Measurements from ENCODE around the gene KCNH1.

Gene KCNH1

DNA sequence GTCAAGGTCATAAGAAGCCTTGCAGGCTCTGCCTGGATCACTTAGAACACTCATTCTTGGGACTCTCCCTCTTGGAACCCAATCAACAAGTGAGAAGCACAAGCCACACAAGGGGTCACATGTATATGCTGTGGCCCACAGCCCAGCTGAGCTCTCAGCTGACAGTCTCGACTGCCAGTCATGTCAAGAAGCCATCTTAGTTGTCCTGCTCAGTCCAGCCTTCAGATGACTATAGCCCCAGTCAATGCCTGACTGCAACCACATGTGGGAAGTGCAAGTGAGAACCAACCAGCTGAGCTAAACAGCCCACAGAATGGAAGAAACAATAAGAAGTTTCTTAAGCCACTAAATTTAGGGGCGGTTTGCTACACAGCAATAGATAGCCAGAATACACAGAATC lies 356.0 kb downstream of the KCNH1 start:
- Histone ChIP-seq H3K36me3 (ENCODE audit: insufficient read depth) (no peaks in the 10 kb centered on the region), H2AFZ (ENCODE audit: low read depth) (no peak overlapping the region), H3K27me3 (ENCODE audit: insufficient read depth, low read depth) (no peaks in the 10 kb centered on the region), H3K4me3 (IDR thresholded peaks at IDR 0.05; ENCODE audit: insufficient read depth, low read depth, low read length) (no peak overlapping the region), H3K27ac (no peak overlapping the region), H3K4me1 (ENCODE audit: low read depth, poor library complexity, severe bottlenecking) (no peaks in the 10 kb centered on the region), H3K4me2 (no peak overlapping the region), H3K79me2 (ENCODE audit: insufficient read depth, low read depth) (no peaks in the 10 kb centered on the region), H3K9ac (no peak overlapping the region), H4K20me1 (ENCODE audit: insufficient read depth) (no peaks in the 10 kb centered on the region)
- TF ChIP-seq, protein P1, sequence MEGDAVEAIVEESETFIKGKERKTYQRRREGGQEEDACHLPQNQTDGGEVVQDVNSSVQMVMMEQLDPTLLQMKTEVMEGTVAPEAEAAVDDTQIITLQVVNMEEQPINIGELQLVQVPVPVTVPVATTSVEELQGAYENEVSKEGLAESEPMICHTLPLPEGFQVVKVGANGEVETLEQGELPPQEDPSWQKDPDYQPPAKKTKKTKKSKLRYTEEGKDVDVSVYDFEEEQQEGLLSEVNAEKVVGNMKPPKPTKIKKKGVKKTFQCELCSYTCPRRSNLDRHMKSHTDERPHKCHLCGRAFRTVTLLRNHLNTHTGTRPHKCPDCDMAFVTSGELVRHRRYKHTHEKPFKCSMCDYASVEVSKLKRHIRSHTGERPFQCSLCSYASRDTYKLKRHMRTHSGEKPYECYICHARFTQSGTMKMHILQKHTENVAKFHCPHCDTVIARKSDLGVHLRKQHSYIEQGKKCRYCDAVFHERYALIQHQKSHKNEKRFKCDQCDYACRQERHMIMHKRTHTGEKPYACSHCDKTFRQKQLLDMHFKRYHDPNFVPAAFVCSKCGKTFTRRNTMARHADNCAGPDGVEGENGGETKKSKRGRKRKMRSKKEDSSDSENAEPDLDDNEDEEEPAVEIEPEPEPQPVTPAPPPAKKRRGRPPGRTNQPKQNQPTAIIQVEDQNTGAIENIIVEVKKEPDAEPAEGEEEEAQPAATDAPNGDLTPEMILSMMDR (conservative IDR thresholded peaks at IDR 0.05; ENCODE audit: low read depth, low read length) = no peak

- H3K9ac ChIP-seq = no peak overlapping the region
- no peak overlapping the region for H3K4me2 ChIP-seq
Measured at GRCh38 chr1:210776712-210777111, 357.2 kb downstream of the KCNH1 start.

GRCh38 chr1:210775289-210775688 lies 358.7 kb downstream of the KCNH1 start:
- Histone ChIP-seq H4K20me1 (ENCODE audit: insufficient read depth) (no peaks in the 10 kb centered on the region), H3K4me1 (ENCODE audit: low read depth, poor library complexity, severe bottlenecking) (no peaks in the 10 kb centered on the region), H3K4me3 (IDR thresholded peaks at IDR 0.05; ENCODE audit: insufficient read depth, low read depth, low read length) (no peak overlapping the region), H3K9ac (no peak overlapping the region), H3K27me3 (ENCODE audit: insufficient read depth, low read depth) (no peaks in the 10 kb centered on the region), H3K4me2 (no peak overlapping the region), H3K27ac (no peak overlapping the region), H3K79me2 (ENCODE audit: insufficient read depth, low read depth) (no peaks in the 10 kb centered on the region), H3K36me3 (ENCODE audit: insufficient read depth) (no peaks in the 10 kb centered on the region), H2AFZ (ENCODE audit: low read depth) (no peak overlapping the region)
- TF ChIP-seq, protein P1 (conservative IDR thresholded peaks at IDR 0.05; ENCODE audit: low read depth, low read length) = no peak

More at GRCh38 chr1:210776712-210777111, 357.2 kb downstream of the KCNH1 start:
- no peak overlapping the region for H2AFZ ChIP-seq (ENCODE audit: low read depth)
- no peaks in the 10 kb centered on the region for H4K20me1 ChIP-seq (ENCODE audit: insufficient read depth)
- no peaks in the 10 kb centered on the region for H3K79me2 ChIP-seq (ENCODE audit: insufficient read depth, low read depth)
- TF ChIP-seq, protein P1 (conservative IDR thresholded peaks at IDR 0.05; ENCODE audit: low read depth, low read length) = no peak
- H3K27ac ChIP-seq = no peak overlapping the region
- H3K4me3 ChIP-seq (IDR thresholded peaks at IDR 0.05; ENCODE audit: insufficient read depth, low read depth, low read length) = no peak overlapping the region
- no peaks in the 10 kb centered on the region for H3K36me3 ChIP-seq (ENCODE audit: insufficient read depth)
- H3K4me1 ChIP-seq (ENCODE audit: low read depth, poor library complexity, severe bottlenecking) = no peaks in the 10 kb centered on the region
- no peaks in the 10 kb centered on the region for H3K27me3 ChIP-seq (ENCODE audit: insufficient read depth, low read depth)

DNA sequence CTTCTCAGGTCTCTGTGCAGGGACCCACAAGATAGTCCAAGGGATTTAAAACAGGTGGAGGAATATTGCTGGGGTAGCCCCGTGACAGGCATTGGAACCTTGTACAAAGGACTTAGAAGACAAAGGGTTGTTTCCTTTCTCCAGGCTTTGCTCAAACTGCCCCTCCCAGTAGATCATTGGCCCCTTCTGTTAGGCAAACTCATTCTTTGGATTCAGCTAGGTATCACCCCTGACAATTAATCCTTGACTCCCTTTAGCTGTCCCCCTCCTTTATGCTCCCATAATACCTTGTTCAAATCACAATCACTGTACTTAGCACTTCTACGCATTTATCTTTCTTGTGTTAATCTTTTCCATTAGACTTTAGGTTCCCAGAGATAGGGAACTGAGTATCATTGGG lies 360.5 kb downstream of the KCNH1 start:
- no peaks in the 10 kb centered on the region for H3K4me1 ChIP-seq (ENCODE audit: low read depth, poor library complexity, severe bottlenecking)
- no peak overlapping the region for H3K9ac ChIP-seq
- no peak overlapping the region for H3K4me3 ChIP-seq (IDR thresholded peaks at IDR 0.05; ENCODE audit: insufficient read depth, low read depth, low read length)
- H3K36me3 ChIP-seq (ENCODE audit: insufficient read depth) = no peaks in the 10 kb centered on the region
- H3K27ac ChIP-seq = no peak overlapping the region
- H2AFZ ChIP-seq (ENCODE audit: low read depth) = no peak overlapping the region
- H3K79me2 ChIP-seq (ENCODE audit: insufficient read depth, low read depth) = no peaks in the 10 kb centered on the region
- H3K4me2 ChIP-seq = no peak overlapping the region
- TF ChIP-seq, protein P1 (conservative IDR thresholded peaks at IDR 0.05; ENCODE audit: low read depth, low read length) = no peak
- no peaks in the 10 kb centered on the region for H4K20me1 ChIP-seq (ENCODE audit: insufficient read depth)
- H3K27me3 ChIP-seq (ENCODE audit: insufficient read depth, low read depth) = no peaks in the 10 kb centered on the region
